KMS-11 (cell line): ENCODE measurements around the gene LTB4R.

Experiments used
- H2AFZ ChIP-seq: fragments of 200-600 bp; sonication (generic); 2 replicates; pipeline ENCODE4 v1.6.1; 2016; ENCODE audit warnings: antibody characterized with exemption, mixed run types, low read depth
- H3K27ac ChIP-seq: fragments of 200-600 bp; sonication (generic); 2 replicates; pipeline ENCODE4 v1.6.1; 2016; ENCODE audit warnings: mild to moderate bottlenecking, mixed run types
- H3K27me3 ChIP-seq: fragments of 200-600 bp; sonication (generic); 2 replicates; pipeline ENCODE4 v1.6.1; 2017; ENCODE audit warnings: mild to moderate bottlenecking, low read depth, mixed run types, moderate library complexity; ENCODE audit not compliant: insufficient read depth
- H3K36me3 ChIP-seq: fragments of 200-600 bp; sonication (generic); 2 replicates; pipeline ENCODE4 v1.6.1; 2017; ENCODE audit warnings: mild to moderate bottlenecking, mixed run types; ENCODE audit not compliant: insufficient read depth
- H3K4me1 ChIP-seq: fragments of 200-600 bp; sonication (generic); 2 replicates; pipeline ENCODE4 v1.6.1; 2016; ENCODE audit warnings: mild to moderate bottlenecking, low read depth, mixed run types; ENCODE audit not compliant: poor library complexity, severe bottlenecking
- H3K4me2 ChIP-seq: fragments of 200-600 bp; sonication (generic); 2 replicates; pipeline ENCODE4 v1.7.0; 2016; ENCODE audit warnings: mild to moderate bottlenecking, mixed run types
- H3K4me3 ChIP-seq: fragments of 200-600 bp; sonication (generic); IDR thresholded peaks from 2 replicates; pipeline ENCODE4 v1.6.1; 2017; ENCODE audit warnings: low read depth, low read length, mixed read lengths; ENCODE audit not compliant: insufficient read depth
- H3K79me2 ChIP-seq: fragments of 200-600 bp; sonication (generic); 2 replicates; pipeline ENCODE4 v1.6.1; 2016; ENCODE audit warnings: low read depth, mixed run types; ENCODE audit not compliant: insufficient read depth
- H3K9ac ChIP-seq: fragments of 200-600 bp; sonication (generic); 2 replicates; pipeline ENCODE4 v1.6.1; 2016; ENCODE audit warnings: mild to moderate bottlenecking, mixed run types
- H4K20me1 ChIP-seq: fragments of 200-600 bp; sonication (generic); 2 replicates; pipeline ENCODE4 v1.6.1; 2016; ENCODE audit warnings: mild to moderate bottlenecking, mixed run types; ENCODE audit not compliant: insufficient read depth
- CTCF ChIP-seq: fragments of 200-600 bp; sonication (generic); conservative IDR thresholded peaks from 2 replicates; pipeline ENCODE4 v1.6.1; 2017; ENCODE audit warnings: low read depth, mild to moderate bottlenecking, antibody characterized with exemption, low read length, moderate library complexity, mixed read lengths

LTB4R gene

DNA sequence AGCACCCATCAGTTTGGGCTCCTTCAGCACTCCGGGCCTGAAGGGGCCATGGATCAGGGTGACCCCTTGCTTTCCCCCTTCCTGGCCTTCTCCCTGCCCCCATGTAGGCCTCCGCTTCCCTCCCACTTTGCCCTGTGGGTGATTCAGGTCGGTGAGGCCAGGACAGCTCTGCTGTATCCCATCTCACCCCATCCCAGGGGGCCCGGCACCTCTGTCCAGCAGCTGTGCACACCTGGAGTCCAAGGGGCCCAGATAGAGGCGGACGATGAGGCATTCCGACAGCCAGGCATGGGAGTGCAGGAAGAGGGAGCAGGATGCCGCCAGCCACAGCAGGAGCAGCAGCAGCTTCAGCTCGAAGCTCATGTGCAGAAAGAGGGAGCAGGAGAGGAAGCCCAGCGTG, 11.4 kb downstream of the LTB4R start:
- Histone ChIP-seq H3K4me3 (no peak overlapping the region), H3K36me3 (no peaks in the 10 kb centered on the region), H3K9ac (no peak overlapping the region), H3K4me1 (peaks cover 16% of the 10 kb centered on the region), H3K79me2 (no peaks in the 10 kb centered on the region), H3K27ac (no peak overlapping the region), H4K20me1 (no peaks in the 10 kb centered on the region), H3K27me3 (no peaks in the 10 kb centered on the region), H2AFZ (no peak overlapping the region), H3K4me2 (no peak overlapping the region)
- no peak for TF ChIP-seq CTCF

- Histone ChIP-seq H3K4me1 (peaks cover 16% of the 10 kb centered on the region), H3K27me3 (no peaks in the 10 kb centered on the region), H3K79me2 (no peaks in the 10 kb centered on the region), H4K20me1 (no peaks in the 10 kb centered on the region), H3K9ac (no peak overlapping the region), H3K27ac (no peak overlapping the region), H2AFZ (no peak overlapping the region), H3K4me2 (no peak overlapping the region), H3K36me3 (no peaks in the 10 kb centered on the region), H3K4me3 (no peak overlapping the region)
- TF ChIP-seq CTCF, result no peak
These were observed 12.0 kb downstream of the LTB4R start for GRCh38 chr14:24323341-24323740.

DNA sequence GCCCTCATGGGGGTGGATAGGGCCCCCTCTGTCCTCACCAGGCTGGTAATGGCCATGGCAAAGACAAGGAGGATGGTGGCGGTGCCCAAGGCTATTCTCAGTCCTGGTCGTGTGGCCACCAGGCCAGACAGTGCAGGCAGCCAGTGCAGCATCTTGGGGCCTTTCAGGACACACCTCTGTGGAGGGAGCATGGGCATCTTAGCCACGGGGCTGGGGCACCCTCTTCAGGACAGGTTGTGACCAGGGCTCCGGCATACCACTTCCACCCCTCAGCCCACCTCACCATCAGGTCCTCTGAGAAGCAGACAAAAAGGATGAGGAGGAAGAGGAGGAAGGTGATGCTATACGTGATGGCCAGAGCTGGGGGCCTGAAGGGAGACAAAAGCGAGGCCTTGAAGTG, 12.7 kb downstream of the LTB4R start:
- no peak for TF ChIP-seq CTCF
- no peak overlapping the region for H2AFZ ChIP-seq
- H3K27ac ChIP-seq, result no peak overlapping the region
- no peaks in the 10 kb centered on the region for H4K20me1 ChIP-seq
- no peaks in the 10 kb centered on the region for H3K27me3 ChIP-seq
- H3K4me2 ChIP-seq, result no peak overlapping the region
- H3K36me3 ChIP-seq, result no peaks in the 10 kb centered on the region
- H3K79me2 ChIP-seq, result no peaks in the 10 kb centered on the region
- H3K9ac ChIP-seq, result no peak overlapping the region
- H3K4me3 ChIP-seq, result no peak overlapping the region
- peaks cover 16% of the 10 kb centered on the region for H3K4me1 ChIP-seq

- H3K4me1 ChIP-seq, result peaks cover 16% of the 10 kb centered on the region
- no peak for TF ChIP-seq CTCF
- H3K79me2 ChIP-seq, result no peaks in the 10 kb centered on the region
- no peak overlapping the region for H3K9ac ChIP-seq
- H3K27ac ChIP-seq, result no peak overlapping the region
- H2AFZ ChIP-seq, result no peak overlapping the region
- no peaks in the 10 kb centered on the region for H3K27me3 ChIP-seq
- H3K4me2 ChIP-seq, result no peak overlapping the region
- H3K4me3 ChIP-seq, result no peak overlapping the region
- H3K36me3 ChIP-seq, result no peaks in the 10 kb centered on the region
- no peaks in the 10 kb centered on the region for H4K20me1 ChIP-seq
These were observed 13.8 kb downstream of the LTB4R start for GRCh38 chr14:24325041-24325530.
